Myometrial cell (primary cell): ENCODE results near the gene AARS1. TPM values are rescaled to one million over a fixed set of nuclear protein-coding genes. Genes with fewer than 3 reads are reported as not detected.

Experiments used
- total RNA-seq: library from RNA; depleted of rRNA; stranded (reverse); fragments of >200 nt; gene quantifications from 2 replicates; pipeline ENCODE4 v1.2.3, GENCODE V29; 2015

Gene AARS1
- total RNA-seq, result 188 and 207 TPM in 2 replicates

GRCh38 chr16:70289229-70290094, at the start of gene AARS1:
TSS of gene AARS1 (minus strand) at chr16:70289506. CDS start at chr16:70282763, 6,743 bp downstream.

GRCh38 chr16:70298988-70299938, 10.0 kb upstream of the AARS1 start, which contains the start of gene DDX19B:
TSS of gene DDX19B (plus strand) at chr16:70299186. CDS start at chr16:70299298, 112 bp downstream.

DNA sequence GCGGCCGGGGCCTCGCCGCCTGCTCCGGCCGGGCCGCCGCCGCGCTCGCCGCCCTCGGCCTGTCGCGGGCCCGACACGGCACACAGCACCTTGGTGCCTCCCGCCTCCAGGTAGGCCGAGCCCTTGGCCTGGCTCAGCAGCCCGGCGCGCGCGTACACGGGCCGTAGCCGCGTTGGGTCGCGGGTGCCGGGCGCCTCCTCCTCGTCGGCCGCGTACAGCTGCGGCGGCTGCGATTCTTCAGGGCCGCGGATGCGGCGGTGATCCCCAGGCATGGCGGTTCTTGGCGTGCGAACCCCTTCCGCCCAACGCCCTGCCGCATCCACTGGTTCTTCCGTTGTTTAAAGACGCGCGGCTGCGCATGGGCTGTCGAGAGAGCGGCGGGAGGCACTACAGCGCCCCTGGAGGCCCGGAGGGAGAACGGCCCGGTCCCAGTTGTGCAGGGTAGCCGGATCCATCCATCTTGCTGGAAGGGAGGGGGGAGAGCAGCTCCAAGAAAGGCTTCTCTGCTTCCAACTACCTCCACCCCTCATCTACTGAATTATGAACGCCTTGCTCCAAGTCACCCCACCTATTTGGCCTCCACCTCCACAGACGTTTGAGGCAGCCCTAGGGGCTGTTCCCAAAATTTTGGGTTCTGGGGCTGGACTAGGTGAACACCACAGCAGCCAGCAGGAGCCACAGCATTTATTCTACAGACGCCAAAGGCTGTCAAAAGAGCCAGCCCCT, 37.5 kb downstream of the AARS1 start, which contains the start of gene EXOSC6:
TSS of gene EXOSC6 (minus strand) at position 312 of the 726 bp plus-strand sequence. CDS start at position 272, 40 bp downstream.

Other genes with a start within 250 kb of the AARS1 start
- gene PDPR, start 175.2 kb downstream of the AARS1 start, total RNA-seq, result 19.3 and 21.0 TPM in 2 replicates
- 0.58 and 0.89 TPM in 2 replicates for gene CLEC18C, start 115.7 kb downstream of the AARS1 start, total RNA-seq
- 15.6 and 20.2 TPM in 2 replicates for gene EXOSC6, start 37.6 kb downstream of the AARS1 start, total RNA-seq
- gene DDX19B, start 9.7 kb upstream of the AARS1 start, total RNA-seq, result 41.3 and 53.6 TPM in 2 replicates
- 31.1 and 35.4 TPM in 2 replicates for gene DDX19A, start 57.4 kb upstream of the AARS1 start, total RNA-seq
- gene ST3GAL2, start 149.6 kb upstream of the AARS1 start, total RNA-seq, result 31.2 and 32.3 TPM in 2 replicates
- gene FCSK, start 165.1 kb upstream of the AARS1 start, total RNA-seq, result 10.1 and 25.9 TPM in 2 replicates
- gene COG4, start 234.0 kb upstream of the AARS1 start, total RNA-seq, result 68.6 and 82.4 TPM in 2 replicates
- 163 and 212 TPM in 2 replicates for gene SF3B3, start 234.3 kb upstream of the AARS1 start, total RNA-seq